HepG2 (cell line): ENCODE results near the gene ACER2. TPM values are rescaled to one million over a fixed set of nuclear protein-coding genes. Genes with fewer than 3 reads are reported as not detected.

Experiments
- ATAC-seq: fragments of 200-7000 bp; cut with Tn5 transposase; 3 replicates; pipeline ENCODE4 v1.9.1; 2020; ENCODE audit warnings: mild to moderate bottlenecking, moderate library complexity
- BruUV-seq: library from RNA; stranded (reverse); fragments of 400-500 nt; replicated peaks from 2 replicates; lab custom pipeline; 2021; lab: Mats Ljungman, UMichigan
- CTCF ChIA-PET: fragments of 300-600 bp; formaldehyde crosslinking; extraction: SDS; loops from one replicate; lab custom pipeline; 2021; ENCODE audit warnings: low total read pairs, inconsistent platforms, low intra/inter-chr PET ratio; lab: Yijun Ruan, JAX
- POLR2A ChIA-PET: fragments of 350-600 bp; sonication (Branson Sonifier 250); formaldehyde crosslinking; loops from one replicate; lab custom pipeline; 2020; ENCODE audit warnings: antibody characterized with exemption, inconsistent platforms; lab: Yijun Ruan, JAX
- DNase-seq: peaks from one replicate; pipeline ENCODE4 v3.0.0-alpha.2; 2015; ENCODE audit warnings: low spot score
- FAIRE-seq: peaks from 3 replicates; lab custom pipeline; 2011; peaks lifted over from hg19 to GRCh38; lab: Jason Lieb, UNC
- H2AFZ ChIP-seq: one replicate; pipeline ENCODE4 v1.6.1; 2011; ENCODE audit warnings: low read length, inconsistent platforms
- H3K27ac ChIP-seq: fragments of 300-600 bp; 3 replicates; pipeline ENCODE4 v1.8.0; 2011; ENCODE audit warnings: mixed run types, mild to moderate bottlenecking, mixed read lengths, low read length, inconsistent platforms; ENCODE audit not compliant: insufficient read depth; ENCODE audit errors: extremely low read length
- H3K27me3 ChIP-seq, 2 experiments: fragments of 200-600 bp in 1 of 2; 2 replicates in 1 of 2; 3 replicates in 1 of 2; pipeline versions ENCODE4 v1.6.0 to v1.8.0; 2011; ENCODE audit warnings: low read length in 2 of 2, mild to moderate bottlenecking in 2 of 2, moderate library complexity in 2 of 2, inconsistent platforms in 1 of 2; ENCODE audit not compliant: insufficient read depth in 2 of 2, control insufficient read depth in 1 of 2
- H3K36me3 ChIP-seq, 2 experiments: fragments of 200-600 bp in 1 of 2; replicated peaks in 1 of 2; 2 replicates in 1 of 2; 3 replicates in 1 of 2; pipeline versions ENCODE4 v1.5.1 to v1.8.0; 2011; ENCODE audit warnings: low read length in 2 of 2, inconsistent platforms in 1 of 2; ENCODE audit not compliant: insufficient read depth in 2 of 2, control insufficient read depth in 1 of 2
- H3K4me1 ChIP-seq: 2 replicates; pipeline ENCODE4 v1.5.1; 2012; ENCODE audit warnings: low read length, inconsistent platforms; ENCODE audit not compliant: insufficient read depth
- H3K4me2 ChIP-seq: 2 replicates; pipeline ENCODE4 v1.6.0; 2011; ENCODE audit warnings: low read depth, low read length, inconsistent platforms
- H3K4me3 ChIP-seq, 3 experiments: fragments of 200-600 bp in 1 of 3; sonication (generic), shearing (Covaris generic) in 1 of 3; replicated peaks in 1 of 3; 2 replicates each; pipeline ENCODE4 v1.5.1; 2011 to 2016; ENCODE audit warnings: low read length in 3 of 3, inconsistent platforms in 2 of 3, low read depth in 2 of 3, mild to moderate bottlenecking in 2 of 3, control low read depth in 1 of 3, mixed read lengths in 1 of 3; ENCODE audit not compliant: insufficient read depth in 1 of 3
- H3K79me2 ChIP-seq: one replicate; pipeline ENCODE4 v1.6.1; 2011; ENCODE audit warnings: low read length, inconsistent platforms; ENCODE audit not compliant: insufficient read depth
- H3K9ac ChIP-seq: 2 replicates; pipeline ENCODE4 v1.6.0; 2011; ENCODE audit warnings: mild to moderate bottlenecking, low read depth, low read length, inconsistent platforms; ENCODE audit not compliant: insufficient read depth
- H3K9me3 ChIP-seq: 2 replicates; pipeline ENCODE4 v1.5.1; 2012; ENCODE audit warnings: mild to moderate bottlenecking, low read length
- H4K20me1 ChIP-seq: 2 replicates; pipeline ENCODE4 v1.6.0; 2011; ENCODE audit warnings: inconsistent platforms, mild to moderate bottlenecking, low read length, moderate library complexity; ENCODE audit not compliant: insufficient read depth
- ARNT2 ChIP-seq: sonication (generic); formaldehyde crosslinking; IDR thresholded peaks from 2 replicates; pipeline ENCODE4 v1.8.0; 2022; ENCODE audit warnings: mild to moderate bottlenecking, low read depth, missing genetic modification reagents, moderate library complexity
- BORCS8-MEF2B ChIP-seq: sonication (generic); formaldehyde crosslinking; IDR thresholded peaks from 2 replicates; pipeline ENCODE4 v1.8.0; 2022; ENCODE audit warnings: mild to moderate bottlenecking, missing genetic modification reagents
- CHD2 ChIP-seq: IDR thresholded peaks from 2 replicates; pipeline ENCODE4 v1.6.1; 2011; ENCODE audit warnings: low read depth, low read length, improper control_type of control experiment
- CTCF ChIP-seq: sonication (generic); formaldehyde crosslinking; IDR thresholded peaks from 2 replicates; pipeline ENCODE4 v1.5.0; 2020; ENCODE audit warnings: mild to moderate bottlenecking, missing genetic modification reagents, moderate library complexity
- DNMT3B ChIP-seq: conservative IDR thresholded peaks from 2 replicates; pipeline ENCODE4 v1.6.1; 2016; ENCODE audit warnings: missing biosample characterization, control low read depth
- FOXA3 ChIP-seq: IDR thresholded peaks from 2 replicates; pipeline ENCODE4 v1.6.1; 2016; ENCODE audit warnings: missing genetic modification reagents, missing compliant biosample characterization
- THYN1 ChIP-seq: sonication (generic); formaldehyde crosslinking; IDR thresholded peaks from 2 replicates; pipeline ENCODE4 v1.8.1; 2023; ENCODE audit warnings: low read depth, mild to moderate bottlenecking, moderate library complexity, missing genetic modification reagents, borderline replicate concordance
- ZFY ChIP-seq: sonication (generic); formaldehyde crosslinking; IDR thresholded peaks from 2 replicates; pipeline ENCODE4 v1.4.0; 2020; ENCODE audit warnings: missing genetic modification reagents
- ZNF335 ChIP-seq: sonication (generic); formaldehyde crosslinking; IDR thresholded peaks from 2 replicates; pipeline ENCODE4 v1.4.0; 2020; ENCODE audit warnings: missing genetic modification reagents
- ZNF547 ChIP-seq: sonication (generic); formaldehyde crosslinking; IDR thresholded peaks from 2 replicates; pipeline ENCODE4 v1.5.1; 2020; ENCODE audit warnings: mild to moderate bottlenecking, missing genetic modification reagents
- ZNF768 ChIP-seq: sonication (generic); formaldehyde crosslinking; IDR thresholded peaks from 2 replicates; pipeline ENCODE4 v1.4.0; 2020; ENCODE audit warnings: missing genetic modification reagents
- WGBS: methylation state at CpG from one replicate; pipeline ENCODE4 v1.1.6; 2017; ENCODE audit warnings: low lambda C conversion rate; 5-methylcytosine and 5-hydroxymethylcytosine counted together
- in situ Hi-C: cut with HindIII; loops from 2 replicates; pipeline ENCODE4 v1.10.0; 2017; ENCODE audit warnings: low pct_unique_long_range_greater_than_20kb; ENCODE audit not compliant: extremely low pct_ligation_motif_present
- intact Hi-C: fragments of 100-400 bp; cut with micrococcal nuclease; formaldehyde crosslinking; loops from one replicate; pipeline ENCODE4 v1.10.0; 2022; ENCODE audit not compliant: unreplicated experiment
- polyA plus RNA-seq, 8 experiments: library from polyadenylated mRNA; depleted of rRNA in 3 of 8; stranded (reverse) in 7 of 8; unstranded in 1 of 8; fragments of >200 nt; fragmentation: Illumina TruSeq in 4 of 8; extraction: Trizol in 4 of 8; gene quantifications; 2 replicates each; pipeline versions ENCODE4 v1.2.1 to v1.2.3, GENCODE V29; 2011 to 2016; ENCODE audit warnings: low read depth in 4 of 8, missing spikeins in 1 of 8, mixed read lengths in 1 of 8; ENCODE audit not compliant: insufficient read depth in 1 of 8
- total RNA-seq, 5 experiments: library from RNA; depleted of rRNA; stranded (reverse); fragments of >200 nt; fragmentation: Illumina TruSeq; extraction: Trizol; gene quantifications; 2 replicates each; pipeline ENCODE4 v1.2.3, GENCODE V29; 2016; ENCODE audit warnings: low read depth in 1 of 5

The ACER2 gene
- total and polyA plus RNA-seq, 2 of the 13 experiments (the other 11 are each of a cell fraction or from before 2014, with no cell fraction given) = 1.9 to 3.4 TPM

- DNase-seq = no peak
- Histone ChIP-seq H3K4me3 (no peak overlapping the region), H3K9ac (no peak overlapping the region), H3K27me3 (peaks cover 2 to 14% of the 10 kb centered on the region in 2 experiments; a peak in 2 of 5 replicates), H3K36me3 (no peaks in the 10 kb centered on the region), H2AFZ (no peak overlapping the region), H3K9me3 (no peaks in the 10 kb centered on the region), H3K4me2 (no peak overlapping the region), H4K20me1 (no peaks in the 10 kb centered on the region), H3K27ac (no peak overlapping the region), H3K4me1 (no peaks in the 10 kb centered on the region), H3K79me2 (no peaks in the 10 kb centered on the region)
- FAIRE-seq = no peak
- intact Hi-C loops (loop anchor here (5.0 kb wide), 2 partner anchors 145 to 1620 kb away; no protein-coding TSS in a partner anchor), in situ Hi-C loops (loop anchor here (25.0 kb wide), 1 partner anchor 1620 kb away; no protein-coding TSS in a partner anchor)
- TF ChIP-seq CTCF = no peak
- no peak for TF ChIP-seq ZFY (CRISPR knock-in tag)
- TF ChIP-seq ZNF768 (CRISPR knock-in tag) = no peak
- no peak for TF ChIP-seq ZNF547 (CRISPR knock-in tag)
- no peak for TF ChIP-seq ARNT2 (CRISPR knock-in tag)
- TF ChIP-seq BORCS8-MEF2B (CRISPR knock-in tag) = no peak
- no peak for TF ChIP-seq ZNF335 (CRISPR knock-in tag)
- no peak for TF ChIP-seq DNMT3B (CRISPR knock-in tag)
- TF ChIP-seq THYN1 = no peak
- no peak for TF ChIP-seq FOXA3 (CRISPR knock-in tag)
- no peak for TF ChIP-seq CHD2
- POLR2A ChIA-PET = no interaction called here
- 21% methylated on average over 4 of the region's 4 CpGs for WGBS
- no peak for ATAC-seq
- CTCF ChIA-PET = no interaction called here
- no TSS peak for BruUV-seq
Measured at GRCh38 chr9:19492775-19493173, 84.0 kb downstream of the ACER2 start.
